Suprapubic skin (tissue), 4 donors: Measurements from ENCODE around the gene MMP17.

ENCODE experiments used
- CTCF ChIP-seq, 2 donors: fragments of 200-600 bp in 1 of 2; fragments of 450-650 bp in 1 of 2; sonication (generic) in 1 of 2; IDR thresholded peaks; one replicate each; pipeline ENCODE4 v1.5.1; 2016 to 2019; ENCODE audit warnings: antibody characterized with exemption in 2 of 2, mild to moderate bottlenecking in 1 of 2, moderate library complexity in 1 of 2
- EP300 ChIP-seq: sonication (generic); formaldehyde crosslinking; IDR thresholded peaks from one replicate; pipeline ENCODE4 v1.6.1; 2017; ENCODE audit warnings: antibody characterized with exemption
- POLR2AphosphoS5 ChIP-seq, 3 donors: sonication (generic); formaldehyde crosslinking; IDR thresholded peaks; one replicate each; pipeline ENCODE4 v1.6.1; 2017; ENCODE audit warnings: antibody characterized with exemption in 3 of 3

- TF ChIP-seq EP300 (no peak), CTCF (IDR thresholded peaks at IDR 0.05) (no peak), POLR2AphosphoS5 (IDR thresholded peaks at IDR 0.05) (no peak)
Observed at GRCh38 chr12:131828671-131829355, 620 bp downstream of the MMP17 start.
